ENCODE results near the gene TRMT112. TPM values are rescaled to one million over a fixed set of nuclear protein-coding genes. Genes with fewer than 3 reads are reported as not detected.

The TRMT112 gene
- total and polyA plus RNA-seq, 2 of the 8 experiments (the other 6 are each of a cell fraction or from before 2014, with no cell fraction given) = 300 to 650 TPM

- TF ChIP-seq CHD7 (IDR thresholded peaks at IDR 0.05; ENCODE audit: insufficient replicate concordance, low read length) = no peak
- no peak for TF ChIP-seq SP1 (IDR thresholded peaks at IDR 0.05; ENCODE audit: low read depth, low read length)
- TF ChIP-seq BACH1 (IDR thresholded peaks at IDR 0.05; ENCODE audit: low read length) = no peak
- TF ChIP-seq JUN (IDR thresholded peaks at IDR 0.05; ENCODE audit: low read depth, low read length) = no peak
- TF ChIP-seq ATF3 (IDR thresholded peaks at IDR 0.05; ENCODE audit: insufficient read depth, low read depth, low read length) = no peak
- TF ChIP-seq HDAC2 (IDR thresholded peaks at IDR 0.05; ENCODE audit: borderline replicate concordance in 1 of 2, low read depth in 2 of 2, low read length in 2 of 2) = no peak
Observed at GRCh38 chr11:64361659-64362058, 44.3 kb upstream of the TRMT112 start (continued).
